ENCODE results near the gene FGF23. TPM values are rescaled to one million over a fixed set of nuclear protein-coding genes. Genes with fewer than 3 reads are reported as not detected.

FGF23 gene
- total RNA-seq, 1 donor from 2014 or later, result not detected

DNA sequence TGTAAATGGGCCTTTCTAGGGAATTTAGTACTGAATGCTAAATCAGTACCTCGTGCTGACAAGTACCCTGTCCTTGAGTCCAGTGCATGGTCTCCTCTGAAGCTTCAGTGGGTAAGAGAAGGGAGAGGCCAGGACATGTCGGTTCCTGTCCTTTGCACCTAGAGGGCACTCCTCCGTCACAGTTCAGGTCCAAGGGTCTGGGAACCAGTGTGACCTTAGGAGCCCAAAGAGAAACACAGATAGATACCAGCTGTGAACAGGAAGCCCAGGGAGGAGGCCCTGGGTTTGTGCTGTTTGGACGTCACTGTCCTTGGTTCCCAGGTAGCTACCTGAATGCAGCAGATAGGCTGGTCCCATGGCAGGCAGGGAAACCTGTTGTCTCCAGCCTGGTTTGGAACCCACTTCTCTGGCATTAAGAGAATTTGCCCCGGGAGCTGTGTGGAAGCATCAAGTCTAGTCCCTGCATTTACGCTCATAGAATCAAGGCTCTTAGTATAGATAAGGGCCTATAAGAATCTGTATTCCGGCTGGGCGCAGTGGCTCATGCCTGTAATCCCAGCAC lies 3.9 kb upstream of the FGF23 start:
- DNase-seq, result no peak

DNA sequence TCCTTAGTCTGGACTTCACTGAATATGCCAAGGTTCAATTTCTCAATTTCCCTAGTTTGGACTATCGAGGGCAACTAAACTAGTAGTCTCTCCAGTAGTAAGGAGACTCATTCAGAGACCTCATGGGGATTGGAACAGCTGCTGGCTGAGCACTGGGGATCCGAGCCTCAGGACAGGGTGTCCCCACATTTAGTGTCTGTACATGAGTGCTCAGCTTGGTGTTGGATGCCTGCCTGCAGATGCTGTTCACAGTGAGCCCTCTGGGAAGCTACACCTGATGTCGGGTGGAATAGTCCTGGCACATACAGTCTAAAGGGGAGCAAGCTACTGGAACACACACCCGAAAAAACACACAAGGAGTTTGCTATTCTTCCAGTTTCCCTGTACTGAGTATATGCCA lies 820 bp upstream of the FGF23 start:
- no peak for DNase-seq

DNA sequence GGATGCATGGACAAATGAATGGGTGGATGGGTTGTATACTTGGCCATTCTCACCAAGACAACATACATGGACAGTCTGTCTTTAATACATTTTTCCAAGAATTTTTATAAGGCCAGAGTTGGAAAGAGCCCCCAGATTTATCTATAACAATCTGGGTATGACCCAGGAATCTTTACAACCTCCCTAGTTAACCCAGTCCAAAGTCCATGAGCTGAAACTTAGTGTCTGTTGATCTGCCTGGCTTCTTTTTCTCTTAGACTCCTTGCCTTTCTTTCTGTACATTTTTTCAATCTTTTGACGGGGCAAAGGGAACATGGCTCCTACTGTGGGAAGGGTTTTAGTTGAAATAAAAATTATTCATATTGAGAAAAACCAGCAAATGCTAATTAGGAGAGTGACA lies 740 bp downstream of the FGF23 start:
- DNase-seq, result no peak

DNA sequence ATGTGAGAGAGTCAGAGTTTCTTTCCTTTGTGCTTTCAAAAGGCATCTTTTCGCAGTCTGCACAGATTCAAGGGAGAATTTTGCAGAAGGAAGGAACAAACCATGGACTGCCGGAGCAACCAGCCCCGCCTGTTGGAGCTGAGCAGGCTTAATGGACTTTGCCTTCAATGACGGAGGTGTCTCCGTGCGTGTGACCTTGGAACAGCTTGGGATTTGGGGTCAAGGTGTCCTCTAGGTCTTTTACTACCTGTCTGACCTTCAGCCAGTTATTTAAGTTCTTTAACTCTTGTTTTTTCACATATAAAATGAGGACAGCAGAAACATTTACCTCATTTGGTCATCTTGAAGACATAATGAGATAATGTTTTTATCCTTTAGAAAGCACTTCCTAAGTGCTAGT lies 4.1 kb downstream of the FGF23 start:
- DNase-seq, result no peak

DNA sequence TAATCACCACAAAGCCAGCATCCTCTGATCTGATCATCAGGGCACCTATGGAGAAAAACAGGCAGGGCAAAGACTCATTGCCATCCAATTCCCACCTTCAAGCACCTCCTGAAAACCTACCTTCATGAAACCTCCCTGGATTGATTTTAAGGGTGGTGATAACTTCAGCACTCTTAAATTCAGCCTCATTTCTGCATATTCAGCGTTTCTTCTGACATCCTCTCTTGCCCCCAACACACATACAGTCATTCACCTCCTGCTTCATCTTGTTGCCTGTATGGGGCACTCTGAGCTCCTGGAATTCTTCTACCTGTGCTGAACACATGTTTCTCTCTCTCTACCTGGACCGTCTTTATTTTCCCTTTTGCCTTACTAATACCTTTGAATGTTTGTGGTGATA lies 6.9 kb downstream of the FGF23 start:
- DNase-seq, result no peak

DNA sequence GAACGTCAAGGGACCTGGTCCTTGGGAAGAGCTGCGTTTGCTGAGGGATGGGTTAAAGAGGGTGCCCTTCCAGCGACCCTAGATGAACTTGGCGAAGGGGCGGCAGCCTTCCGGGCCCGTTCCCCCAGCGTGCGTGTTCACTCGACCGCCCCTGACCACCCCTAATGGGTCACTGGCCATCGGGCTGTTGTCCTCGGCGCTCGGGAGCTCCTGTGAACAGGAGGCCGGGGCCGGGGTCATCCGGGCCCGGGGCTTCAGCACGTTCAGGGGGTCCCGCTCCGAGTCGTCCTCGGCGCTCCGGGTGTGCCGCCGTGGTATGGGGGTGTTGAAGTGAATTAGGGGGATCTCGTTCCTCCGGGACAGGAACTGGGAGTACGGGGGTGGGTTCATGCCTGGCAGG lies 9.2 kb downstream of the FGF23 start:
- no peak for DNase-seq

DNA sequence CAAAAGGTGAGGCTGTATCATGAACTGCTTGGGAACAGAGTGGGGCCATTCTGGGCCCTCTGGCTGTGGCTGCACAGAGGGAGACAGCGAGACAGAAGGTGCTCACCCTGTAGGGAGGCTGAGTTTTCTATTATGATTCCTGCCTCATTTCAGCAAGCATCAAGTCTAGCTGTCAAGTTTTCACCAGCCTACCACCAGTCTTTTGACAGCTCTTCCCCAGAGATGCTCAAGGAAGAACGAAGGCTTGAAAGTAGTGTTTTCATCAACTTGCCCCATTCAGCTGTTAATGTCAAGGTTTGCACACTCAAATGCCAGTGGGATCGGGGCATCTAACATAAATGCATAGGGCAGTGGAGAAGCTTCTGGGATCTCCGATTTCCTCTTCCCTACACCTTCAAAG lies 10.0 kb downstream of the FGF23 start:
- DNase-seq, result no peak

DNA sequence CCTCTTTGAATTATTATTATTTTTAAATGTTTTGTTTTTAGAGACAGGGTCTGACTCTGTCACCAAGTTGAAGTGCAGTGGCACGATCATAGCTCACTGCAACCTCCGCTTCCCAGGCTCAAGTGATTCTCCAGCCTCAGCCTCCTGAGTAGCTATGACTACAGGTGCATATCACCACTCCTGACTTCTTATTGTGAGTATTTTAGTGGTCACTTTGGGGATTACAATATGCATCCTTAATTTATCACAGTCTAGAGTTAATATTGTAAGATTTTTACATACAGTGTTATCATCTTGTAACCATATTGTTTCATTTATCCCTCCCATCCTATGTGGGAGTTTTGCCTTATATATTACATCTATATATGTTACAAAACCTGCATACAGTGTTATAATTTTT lies 13.4 kb downstream of the FGF23 start:
- DNase-seq, result no peak

DNA sequence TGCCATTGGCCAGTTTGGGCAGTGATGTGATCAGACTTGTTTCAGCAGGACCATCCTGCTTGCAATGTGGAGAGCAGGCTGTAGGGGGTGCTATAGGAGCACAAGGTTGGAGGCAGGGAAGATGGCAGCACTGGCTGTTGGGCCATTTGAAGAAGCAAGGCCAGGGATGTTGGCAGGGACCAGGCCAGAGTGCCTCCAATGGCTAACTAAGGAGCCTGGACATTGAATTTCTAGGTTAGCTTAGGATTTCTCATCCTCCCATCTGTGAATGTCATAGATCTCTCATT lies 23.5 kb downstream of the FGF23 start:
- DNase-seq, result no peak

DNA sequence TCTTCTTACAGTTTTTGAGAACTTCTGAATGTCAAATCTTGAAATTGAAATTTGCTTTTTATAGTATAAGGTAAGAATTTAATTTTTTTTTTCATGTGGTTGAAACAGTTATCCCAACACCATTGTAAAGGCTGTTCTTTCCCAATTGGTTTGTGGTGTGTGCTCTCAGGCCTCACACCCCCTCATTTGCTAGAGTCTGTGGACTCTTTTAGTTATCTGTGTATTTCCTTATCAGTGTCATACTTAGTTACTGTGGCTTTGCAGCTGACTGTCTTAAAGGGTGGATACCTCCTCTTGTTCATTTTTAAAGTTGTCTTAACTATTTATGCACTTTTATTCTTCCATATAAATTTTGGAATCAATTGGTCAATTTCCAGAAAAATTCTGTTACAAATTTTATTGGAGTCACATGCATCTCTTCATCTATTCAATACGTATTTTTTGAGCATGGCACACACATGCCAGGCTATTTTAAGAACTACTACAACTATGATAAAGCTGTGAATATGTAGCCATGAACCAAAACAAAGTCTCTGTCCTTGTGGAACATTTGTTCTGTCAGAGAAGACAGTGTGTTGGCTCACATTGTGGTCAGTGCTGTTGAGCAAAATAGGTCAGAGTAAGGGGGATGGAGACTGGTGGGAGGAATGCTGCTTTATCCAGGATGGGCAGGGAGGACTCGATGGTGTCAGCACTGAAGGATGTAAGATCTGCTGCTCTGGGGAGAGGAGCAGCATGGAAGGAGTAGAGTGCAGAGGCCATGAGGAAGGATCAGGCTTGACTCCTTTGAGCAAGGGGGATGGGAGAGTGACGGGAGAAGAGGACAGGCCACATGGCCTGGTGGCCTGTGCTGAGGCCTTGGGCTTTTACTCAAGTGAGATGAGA lies 24.1 kb downstream of the FGF23 start:
- DNase-seq, result no peak

DNA sequence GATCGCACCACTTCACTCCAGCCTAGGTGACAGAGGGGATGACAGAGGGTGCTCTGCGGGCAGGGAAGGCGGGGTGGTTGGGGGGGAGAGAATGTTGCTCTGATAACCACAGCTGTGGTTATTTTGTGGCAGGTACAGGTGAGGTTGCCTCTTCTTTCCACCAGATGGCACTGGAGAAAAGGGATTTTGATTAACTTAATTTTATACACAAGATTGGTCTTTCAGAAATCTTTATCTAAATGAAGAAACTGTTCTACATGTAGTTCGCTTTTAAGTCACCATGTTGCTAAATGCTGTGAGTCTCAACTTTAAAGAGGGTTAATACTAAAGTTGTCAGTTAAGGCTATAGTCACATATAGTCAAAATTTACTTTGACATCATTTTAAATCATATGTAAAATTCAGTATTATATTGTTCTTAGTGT lies 25.7 kb downstream of the FGF23 start:
- no peak for DNase-seq

DNA sequence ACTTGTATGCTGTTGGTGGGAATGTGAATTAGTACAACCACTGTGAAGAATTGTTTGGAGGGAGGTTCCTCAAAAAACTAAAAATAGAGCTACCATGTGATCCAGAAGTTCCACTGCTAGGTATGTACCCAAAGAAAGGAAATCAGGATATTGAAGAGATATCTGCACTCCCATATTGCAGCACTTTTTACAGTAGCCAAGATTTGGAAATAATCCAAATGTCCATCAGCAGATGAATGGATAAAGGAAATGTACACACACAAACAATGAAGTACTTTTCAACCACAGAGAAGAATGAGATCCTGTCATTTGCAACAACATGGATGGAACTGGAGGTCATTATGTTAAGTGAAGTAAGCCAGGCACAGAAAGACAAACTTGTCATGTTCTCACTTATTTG lies 32.6 kb downstream of the FGF23 start:
- no peak for DNase-seq

DNA sequence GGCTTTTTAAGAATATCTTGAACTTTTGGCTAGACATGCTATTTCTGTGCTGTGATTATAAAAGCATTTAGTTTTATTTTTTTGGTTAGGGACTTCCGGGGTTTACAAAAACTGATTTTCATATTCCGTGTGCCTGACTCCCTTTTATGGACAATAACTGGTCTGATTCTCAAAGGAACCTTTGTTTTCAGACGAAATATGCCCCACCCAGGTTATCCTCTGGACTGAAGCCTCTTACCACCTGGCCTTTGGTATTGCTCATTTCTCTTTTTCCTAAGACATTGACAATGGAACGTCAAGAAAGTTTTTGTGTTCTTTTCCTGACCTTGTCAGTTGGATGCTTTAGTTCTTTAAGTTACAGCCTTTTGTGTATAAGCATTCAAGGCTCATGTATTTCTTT lies 47.7 kb downstream of the FGF23 start:
- no peak for DNase-seq

DNA sequence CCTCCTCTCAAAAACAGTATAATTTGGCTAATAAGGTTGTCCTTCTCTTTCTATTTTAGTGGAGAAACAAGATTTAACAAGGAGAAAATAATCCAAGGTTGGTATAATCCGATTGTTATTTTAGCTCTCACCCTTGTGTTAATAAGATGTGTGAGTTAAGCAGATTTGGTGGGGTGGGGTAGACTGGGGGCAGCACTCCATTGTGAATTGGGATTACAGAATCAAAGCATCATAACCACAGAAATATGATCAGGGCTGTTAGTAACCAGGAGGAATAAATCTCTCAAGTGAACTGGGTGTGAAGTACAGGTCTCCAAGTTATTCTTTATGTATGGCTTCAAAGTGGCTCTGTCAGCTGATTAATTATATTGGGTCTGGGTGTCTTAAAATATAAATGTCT lies 48.3 kb downstream of the FGF23 start:
- no peak for DNase-seq

DNA sequence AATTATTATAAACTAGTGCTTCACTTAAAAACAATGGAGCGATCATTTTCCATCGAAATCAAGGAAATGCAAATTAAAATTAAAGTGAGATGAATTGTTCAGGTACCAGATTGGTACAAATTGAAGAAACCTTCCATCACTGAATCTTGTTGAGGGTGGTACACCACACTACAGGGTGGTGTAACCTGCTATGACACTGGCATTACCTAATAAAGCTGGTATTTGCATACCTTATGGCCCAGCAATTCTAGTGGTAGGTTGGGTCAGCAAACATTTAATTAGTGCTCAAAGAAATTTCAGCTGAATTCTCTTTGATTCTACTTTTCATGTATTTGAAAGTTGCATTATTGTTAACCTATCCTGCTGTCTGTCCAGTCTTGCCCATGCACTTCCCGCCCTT lies 49.3 kb downstream of the FGF23 start:
- no peak for DNase-seq

DNA sequence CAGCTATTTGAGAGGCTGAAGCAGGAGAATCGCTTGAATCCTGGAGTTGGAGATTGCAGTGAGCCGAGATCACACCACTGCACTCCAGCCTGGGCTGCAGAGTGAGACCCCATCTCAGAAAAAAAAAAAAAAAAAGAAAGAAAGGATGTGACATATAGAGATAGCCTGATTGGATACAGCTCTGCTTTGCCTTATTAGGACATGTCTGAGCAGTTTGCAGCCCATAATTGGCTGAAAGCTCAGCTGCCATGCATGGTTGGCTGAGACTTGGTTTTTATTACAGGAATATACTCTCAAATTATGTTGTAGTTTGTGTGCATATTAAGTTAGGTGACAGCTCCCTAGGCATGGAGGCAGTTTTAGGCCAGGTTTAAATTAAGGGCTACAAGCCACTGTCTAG lies 52.2 kb downstream of the FGF23 start:
- no peak for DNase-seq

DNA sequence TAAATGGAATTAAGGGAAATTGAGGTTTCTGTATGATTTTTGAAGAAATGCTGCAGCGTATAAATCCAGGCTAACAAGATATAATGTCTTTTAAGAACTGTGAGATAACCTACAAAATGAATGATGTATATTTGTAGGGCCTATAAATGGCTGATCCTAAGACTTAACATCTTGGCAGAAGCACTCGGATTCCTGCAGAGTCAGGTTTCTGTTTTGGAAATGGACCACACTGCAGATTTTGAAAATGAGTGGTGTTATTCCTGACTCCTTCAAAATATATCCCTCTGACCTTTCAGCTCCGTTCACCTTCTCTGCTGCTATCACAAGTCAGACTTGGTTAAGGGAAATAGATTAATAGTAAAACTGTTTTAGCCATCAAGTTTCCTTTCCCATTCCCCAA lies 53.5 kb downstream of the FGF23 start:
- no peak for DNase-seq

DNA sequence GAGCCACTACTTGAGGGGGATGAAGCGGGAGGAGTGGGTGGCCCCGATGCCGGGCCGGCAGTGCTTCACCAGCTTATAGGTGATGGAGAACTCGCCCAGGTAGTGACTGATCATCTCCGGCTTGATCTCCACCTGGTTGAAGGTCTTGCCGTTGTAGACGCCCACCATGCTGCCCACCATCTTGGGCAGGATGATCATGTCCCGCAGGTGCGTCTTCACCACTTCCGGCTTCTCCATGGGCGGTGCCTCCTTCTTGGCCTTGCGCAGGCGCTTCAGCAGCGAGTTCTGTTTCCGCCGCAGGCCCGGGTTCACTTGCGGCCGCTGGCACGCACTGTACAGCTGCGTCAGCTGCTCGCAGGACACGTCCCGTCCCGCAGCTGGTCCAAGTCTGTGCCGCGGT lies 55.1 kb downstream of the FGF23 start:
- DNase-seq, result no peak

DNA sequence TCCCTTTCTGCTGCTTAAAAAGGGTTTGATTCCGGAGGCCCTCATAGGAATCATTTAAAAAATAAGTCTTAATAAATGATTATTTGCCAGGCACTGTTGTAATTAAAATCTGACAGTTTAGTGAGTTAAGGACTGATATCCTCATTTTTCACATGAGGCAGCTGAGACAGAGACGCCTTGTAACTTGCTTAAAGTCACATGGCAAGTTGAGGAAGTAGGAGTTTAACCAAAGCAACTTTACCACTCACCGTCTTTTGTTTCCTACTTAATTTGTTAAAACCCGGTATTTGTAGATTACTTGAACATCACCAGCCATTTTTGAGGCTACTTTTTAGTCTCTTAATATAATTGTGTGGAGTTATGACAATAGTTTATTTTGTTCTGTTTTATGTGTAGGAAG lies 56.1 kb downstream of the FGF23 start:
- DNase-seq, result no peak

DNA sequence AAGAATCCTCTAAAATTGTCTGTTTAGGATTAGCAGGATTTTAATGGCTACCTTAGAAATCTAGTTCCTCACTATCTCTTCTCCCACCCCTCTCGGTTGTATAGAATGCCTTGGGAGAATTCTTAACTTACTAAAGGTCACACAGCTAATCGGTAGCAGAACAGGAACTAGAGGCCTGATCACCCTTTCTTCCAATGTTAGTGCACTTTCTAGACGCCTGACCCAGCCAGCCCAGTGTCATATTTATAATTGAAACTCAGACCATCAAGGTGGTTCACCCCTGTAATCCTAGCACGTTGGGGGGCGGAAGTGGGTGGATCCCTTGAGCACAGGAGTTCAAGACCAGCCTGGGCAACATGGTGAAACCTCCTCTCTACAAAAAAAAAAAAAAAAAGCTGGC lies 56.8 kb downstream of the FGF23 start:
- DNase-seq, result no peak

DNA sequence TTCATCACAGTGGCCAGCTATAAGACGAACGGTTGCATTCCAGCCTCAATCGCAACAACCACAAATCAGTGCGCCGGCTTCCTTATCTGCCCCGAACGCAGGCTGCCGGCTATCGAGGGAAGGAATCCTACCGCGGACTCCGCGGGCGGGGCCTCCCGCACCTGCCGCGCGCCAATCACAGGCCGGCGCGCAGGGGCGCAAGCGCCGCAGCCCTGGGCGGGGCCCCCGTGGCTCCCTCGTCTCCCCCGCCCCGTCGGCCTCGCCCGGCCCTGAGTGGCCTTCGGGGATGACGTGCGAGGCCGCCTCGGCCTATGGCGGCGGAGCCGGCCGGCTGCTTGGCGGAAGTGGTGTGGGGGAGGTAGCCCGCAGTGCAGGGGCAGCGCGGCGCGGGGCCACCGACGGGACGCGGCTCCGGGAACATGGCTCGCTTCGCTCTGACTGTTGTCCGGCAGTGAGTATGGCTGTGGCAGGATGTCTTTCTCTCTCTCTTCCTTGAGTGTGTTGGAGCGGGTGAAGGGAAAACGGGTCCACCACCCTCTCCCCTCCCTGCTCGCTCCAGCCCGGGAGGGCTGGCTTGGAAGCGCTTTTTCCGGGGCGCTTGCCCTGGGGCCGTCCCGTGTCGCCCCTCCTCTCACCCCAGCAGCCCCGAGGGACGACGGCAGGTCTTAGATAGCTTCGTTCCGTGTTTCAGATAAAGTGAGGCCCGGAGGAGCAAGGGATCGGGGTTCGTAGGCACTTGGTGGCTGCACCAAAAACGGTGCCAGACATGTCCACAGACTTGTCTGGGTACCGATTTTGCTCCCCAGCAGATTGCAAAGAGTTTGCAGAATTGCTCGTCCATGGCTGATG lies 58.4 kb downstream of the FGF23 start, which contains the start of gene TIGAR:
Gene TIGAR (plus strand): TSS at position 361 of the 849 bp plus-strand sequence. CDS start 59 bp downstream, at position 420.
- peak; percentile 93 for DNase-seq

DNA sequence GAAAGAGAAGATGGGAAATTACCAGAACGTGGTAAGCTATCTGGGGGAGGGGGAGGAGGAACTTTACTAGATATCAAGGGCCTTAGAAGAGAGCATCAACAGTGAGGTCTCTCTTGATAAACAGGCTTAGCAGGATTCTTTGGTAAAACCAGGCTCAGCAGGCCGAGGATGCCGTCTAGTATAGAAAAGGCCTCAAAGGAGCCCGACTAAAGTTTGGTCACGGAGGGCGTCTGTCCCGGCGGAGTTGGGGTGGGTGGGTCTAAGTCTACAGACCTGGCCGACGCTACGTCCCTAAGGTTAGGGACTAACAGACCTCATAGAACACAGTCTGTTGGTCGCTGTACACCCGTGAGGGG lies 59.0 kb downstream of the FGF23 start:
- DNase-seq, result no peak

All from occipital lobe (tissue), 2 donors.